EH (cell line): Measurements from ENCODE around the gene MCTP1.

Experiments
- DNase-seq: peaks from one replicate; pipeline ENCODE4 v3.0.0-alpha.2; 2015; ENCODE audit warnings: low read depth

MCTP1 gene

GRCh38 chr5:95072281-95072680 lies 212.6 kb downstream of the MCTP1 start:
- no peak for DNase-seq

DNA sequence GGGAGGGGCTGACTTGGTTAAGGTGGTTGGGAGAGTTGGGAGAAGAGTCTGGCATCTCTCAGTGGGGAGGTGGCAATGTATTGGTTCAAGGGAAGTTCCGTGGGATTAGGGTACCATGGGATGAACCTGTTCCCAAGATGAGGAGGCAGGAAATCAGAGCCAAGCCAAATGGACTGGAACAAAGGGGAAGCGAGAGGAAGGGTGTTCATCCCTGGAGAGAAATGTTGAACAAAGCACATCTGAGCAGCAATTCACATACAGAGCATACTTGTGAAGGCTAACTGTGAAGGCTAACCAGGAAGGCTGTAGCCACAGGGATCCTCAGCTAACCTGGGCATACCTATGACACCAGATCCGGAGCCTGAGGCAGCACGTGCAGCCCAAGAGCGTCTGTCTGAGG lies 214.0 kb downstream of the MCTP1 start:
- DNase-seq, result no peak

- DNase-seq, result no peak
These were observed 214.4 kb downstream of the MCTP1 start for GRCh38 chr5:95070453-95070852.

- no peak for DNase-seq
These were observed 214.9 kb downstream of the MCTP1 start for GRCh38 chr5:95069948-95070347.

GRCh38 chr5:95069021-95069420 lies 215.9 kb downstream of the MCTP1 start:
- DNase-seq, result no peak

DNA sequence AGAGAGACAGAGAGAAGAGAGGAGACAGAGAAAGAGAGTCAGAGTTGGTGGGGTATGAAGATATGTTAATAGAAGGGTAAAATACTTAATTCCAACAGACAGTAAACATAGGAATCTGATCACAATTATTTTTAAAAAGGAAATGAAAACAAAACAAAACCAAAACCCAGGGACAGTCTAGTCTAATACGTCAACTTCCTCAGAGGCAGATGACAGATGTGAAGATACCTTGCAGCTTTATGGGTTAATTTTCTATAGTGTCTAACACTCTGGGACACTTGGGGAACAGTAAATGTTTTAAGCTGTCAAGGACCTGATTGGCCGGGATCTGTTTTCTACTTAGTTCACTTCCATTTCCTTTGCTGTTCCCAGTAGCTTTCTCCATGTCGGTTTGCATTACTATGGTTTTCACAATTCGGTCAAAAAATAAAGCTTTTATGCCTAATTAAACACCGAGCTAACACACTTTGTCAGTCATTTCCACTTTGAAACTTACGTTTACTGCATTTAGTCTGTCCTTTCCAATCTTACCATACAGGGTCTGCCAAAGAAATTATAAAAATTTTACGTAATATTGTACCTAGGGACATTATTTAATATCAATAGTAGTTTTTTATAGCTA lies 216.5 kb downstream of the MCTP1 start:
- no peak for DNase-seq

DNA sequence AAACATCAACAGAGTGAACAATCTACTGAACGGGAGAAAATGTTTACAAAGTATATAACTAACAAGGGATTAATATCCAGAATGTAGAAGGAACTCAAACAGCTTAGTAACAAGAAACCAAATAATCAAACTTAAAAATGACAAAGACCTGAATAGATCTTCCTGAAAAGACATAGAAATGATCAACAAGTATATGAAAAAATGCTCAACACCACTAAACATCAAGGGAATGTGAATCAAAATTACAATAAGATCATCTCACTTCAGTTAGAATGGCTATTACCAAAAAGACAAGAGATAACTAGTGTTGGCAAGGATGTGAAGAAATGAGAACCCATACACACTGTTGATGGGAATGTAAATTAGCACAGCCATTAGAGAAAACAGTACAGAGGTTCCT lies 218.8 kb downstream of the MCTP1 start:
- no peak for DNase-seq

DNA sequence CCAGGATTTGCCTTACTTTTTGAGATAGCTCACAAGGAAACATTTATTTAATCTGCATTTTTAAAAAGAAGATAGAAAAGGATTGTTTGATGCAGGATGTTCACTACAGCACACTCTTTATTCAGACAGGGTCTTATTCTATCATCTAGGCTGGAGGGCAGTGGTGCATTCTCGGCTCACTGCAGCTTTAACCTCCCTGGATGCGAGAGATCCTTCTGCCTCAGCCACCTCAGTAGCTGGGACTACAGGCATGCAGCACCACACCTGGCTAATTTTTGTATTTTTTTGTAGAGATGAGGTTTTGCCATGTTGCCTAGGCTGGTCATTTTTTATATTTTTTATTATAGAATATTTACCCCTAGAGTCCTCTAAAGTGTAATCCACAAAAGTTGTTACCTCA lies 221.4 kb downstream of the MCTP1 start:
- no peak for DNase-seq

DNA sequence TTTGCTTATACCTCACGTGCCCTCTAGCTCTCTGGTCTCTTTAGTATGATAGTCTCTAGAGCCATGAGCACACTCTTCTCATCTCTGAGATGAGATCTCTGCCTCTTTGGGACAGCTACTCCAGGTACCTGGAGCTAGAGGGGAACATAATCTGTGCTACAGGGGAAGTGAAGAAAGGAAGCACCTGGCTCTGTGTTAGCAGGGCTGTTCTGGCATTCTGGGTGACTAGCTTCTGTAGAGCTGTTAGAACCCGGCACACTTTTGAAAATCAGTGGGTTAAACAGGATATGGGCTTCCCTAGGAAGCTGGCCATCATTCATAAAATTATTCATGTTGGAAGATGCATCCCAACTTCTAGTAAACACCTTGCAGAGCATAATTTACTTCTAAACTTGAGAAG lies 224.8 kb downstream of the MCTP1 start:
- no peak for DNase-seq

- DNase-seq, result no peak
These were observed 225.3 kb downstream of the MCTP1 start for GRCh38 chr5:95059636-95060035.

DNA sequence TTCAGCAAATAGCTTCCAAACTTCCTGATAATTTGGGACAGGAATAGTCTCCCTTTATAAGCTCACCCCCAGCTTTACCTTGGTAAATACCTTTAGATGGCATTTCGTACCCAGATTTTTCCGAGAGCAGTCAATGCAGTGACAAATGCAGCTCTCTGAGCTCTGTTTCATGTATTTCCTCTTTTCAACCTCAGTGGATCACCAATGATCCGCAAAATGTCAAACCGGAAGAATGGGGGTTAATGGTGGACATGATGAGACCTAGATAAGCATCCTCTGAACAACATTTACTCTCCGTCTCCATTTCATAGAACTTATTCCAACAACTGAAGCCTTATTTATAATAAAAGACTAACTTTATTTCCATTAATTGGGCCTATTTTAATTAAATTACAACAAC lies 227.3 kb downstream of the MCTP1 start:
- no peak for DNase-seq

DNA sequence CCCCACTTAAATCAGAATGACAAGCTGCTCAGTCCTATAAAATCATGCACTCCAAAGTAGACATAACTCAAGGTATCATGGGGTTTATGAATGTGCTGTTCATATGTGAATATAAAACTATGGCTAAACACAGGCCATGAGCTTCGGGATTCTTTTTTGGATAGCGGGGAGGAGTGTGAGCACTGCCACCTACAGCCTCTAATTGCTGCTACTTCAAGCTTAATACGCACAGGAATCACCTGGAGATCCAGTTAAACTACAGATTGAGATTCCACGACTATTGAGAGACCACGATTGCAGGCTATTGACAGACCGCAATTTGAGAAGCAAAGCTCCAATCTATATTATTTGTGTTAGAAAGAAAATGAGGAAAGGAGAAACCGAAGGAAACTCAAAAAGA lies 231.6 kb downstream of the MCTP1 start:
- DNase-seq, result no peak

DNA sequence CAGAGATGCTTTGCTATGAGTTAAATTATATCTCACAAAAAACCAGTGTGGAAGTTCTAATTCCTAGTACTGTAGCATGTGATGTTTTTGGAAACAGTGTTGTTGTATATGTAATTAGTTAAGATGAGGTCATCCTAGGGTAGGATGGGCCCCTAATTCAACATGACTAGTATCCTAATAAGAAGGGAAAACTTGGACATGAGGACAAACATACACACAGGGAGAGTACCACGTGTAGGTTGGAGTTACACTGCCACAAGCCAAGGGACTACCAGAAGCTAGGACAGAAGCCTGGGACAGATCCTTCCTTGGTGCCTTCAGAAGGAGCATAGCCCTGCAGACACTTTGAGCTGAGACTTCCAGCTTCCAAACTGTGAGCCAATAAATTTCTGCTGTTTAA lies 234.2 kb downstream of the MCTP1 start:
- DNase-seq, result no peak

DNA sequence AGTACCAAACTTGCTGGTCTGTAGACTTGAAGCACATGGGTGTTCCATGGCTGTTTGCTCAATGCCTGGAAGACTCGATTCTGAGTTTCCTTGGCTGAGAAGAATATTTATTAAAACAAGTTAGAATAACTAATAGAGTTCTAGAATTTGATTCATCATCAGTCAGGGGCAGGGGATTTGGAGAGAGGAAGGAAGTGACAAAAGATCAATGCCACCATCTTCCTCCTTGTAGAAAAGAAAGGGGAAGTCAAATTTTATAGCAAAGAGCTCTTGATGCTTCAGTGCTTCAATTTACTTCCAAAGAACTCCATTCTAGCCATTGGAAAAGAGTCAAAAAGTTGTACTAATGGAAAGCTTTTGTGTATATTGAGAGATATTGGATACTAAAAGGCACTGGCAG lies 236.3 kb downstream of the MCTP1 start:
- no peak for DNase-seq

- no peak for DNase-seq
These were observed 239.5 kb downstream of the MCTP1 start for GRCh38 chr5:95045181-95045965.

GRCh38 chr5:95044096-95044495 lies 240.8 kb downstream of the MCTP1 start:
- DNase-seq, result no peak

GRCh38 chr5:95043648-95044047 lies 241.2 kb downstream of the MCTP1 start:
- DNase-seq, result no peak

DNA sequence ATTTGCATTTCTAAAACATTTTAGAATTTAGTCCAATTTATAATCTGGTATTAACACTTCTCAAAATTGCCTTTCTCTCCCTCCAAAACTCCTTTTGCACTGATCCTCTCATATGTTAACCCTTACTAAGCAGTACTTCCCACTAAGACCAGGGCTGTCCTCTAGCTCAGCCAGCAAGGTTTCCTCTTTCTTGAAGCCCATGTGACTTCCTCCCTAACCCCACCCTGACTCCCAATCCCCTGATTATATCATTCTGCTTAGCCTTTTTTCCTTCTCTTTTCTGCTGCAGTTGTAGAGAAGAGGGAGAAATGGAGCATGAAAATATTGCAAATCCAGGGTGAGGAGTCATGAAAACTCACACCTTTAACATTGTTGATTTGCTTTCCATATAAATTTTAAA lies 241.7 kb downstream of the MCTP1 start:
- DNase-seq, result no peak

DNA sequence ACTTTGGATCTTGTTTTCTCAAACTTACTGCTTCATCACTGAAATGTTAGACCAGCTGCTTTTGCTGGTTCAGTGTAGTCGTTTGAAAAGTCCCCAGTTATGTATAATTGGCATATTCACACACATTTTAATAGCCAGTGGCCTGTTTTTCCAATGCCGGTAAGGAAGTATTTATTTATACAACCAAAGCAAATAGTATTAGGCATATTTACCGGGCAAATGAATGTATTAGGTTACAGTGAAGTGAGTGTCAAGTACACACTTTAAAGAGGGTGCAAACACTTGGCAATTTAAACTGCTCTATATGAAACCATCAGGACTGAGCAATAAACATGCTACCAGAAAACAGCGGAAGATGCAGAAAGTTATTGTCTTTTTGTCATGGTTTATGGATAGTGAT lies 242.9 kb downstream of the MCTP1 start:
- DNase-seq, result no peak

GRCh38 chr5:95035891-95036685 lies 248.8 kb downstream of the MCTP1 start:
- DNase-seq, result no peak

- DNase-seq, result no peak
These were observed 252.1 kb downstream of the MCTP1 start for GRCh38 chr5:95032801-95033200.

DNA sequence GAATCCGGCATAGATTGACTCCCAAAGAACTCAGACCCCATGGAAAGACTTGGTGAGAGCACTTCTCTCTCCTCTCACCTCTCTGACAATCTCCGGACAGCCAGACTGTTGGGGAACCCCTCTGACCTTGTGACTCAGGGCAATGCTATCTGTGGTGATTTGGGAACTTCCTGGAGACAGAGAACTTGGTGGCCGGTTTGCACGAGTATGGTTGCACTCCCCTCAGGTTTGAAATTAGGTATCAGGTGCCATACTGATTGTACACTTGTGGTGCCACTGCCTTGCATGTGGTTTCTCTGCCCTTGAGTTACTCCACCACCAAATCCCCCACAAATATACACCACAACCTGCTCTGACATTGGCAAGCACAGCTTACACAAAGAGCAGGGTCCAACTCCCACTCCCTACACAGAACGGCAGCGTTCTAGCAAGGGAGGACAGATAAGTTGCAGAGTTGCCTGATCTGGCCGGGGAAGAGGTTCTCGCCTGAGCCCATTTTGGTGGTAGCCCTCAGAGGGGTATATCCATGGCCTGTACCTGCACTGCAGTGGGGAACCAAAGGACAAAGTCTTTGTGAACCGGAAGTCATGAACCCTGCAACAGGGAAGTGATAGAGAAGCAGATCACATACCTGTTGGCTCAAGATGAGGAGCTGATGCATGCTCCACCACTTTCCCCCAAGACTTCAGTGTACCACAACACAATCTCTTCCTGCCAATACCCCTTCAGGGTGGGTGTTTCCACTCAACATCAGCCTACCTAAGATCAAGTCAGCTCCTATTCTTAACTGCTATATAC lies 255.1 kb downstream of the MCTP1 start:
- no peak for DNase-seq
